Natural killer cell (primary cell): ENCODE data around the gene SLC44A1. TPM values are rescaled to one million over a fixed set of nuclear protein-coding genes. Genes with fewer than 3 reads are reported as not detected.

ENCODE experiments used
- ATAC-seq, 3 donors: fragments of 150-1000 bp in 2 of 3; fragments of 200-7000 bp in 1 of 3; cut with Tn5 transposase; 1 replicate in 1 of 3; 2 replicates in 2 of 3; pipeline ENCODE4 v1.10.0; 2021; ENCODE audit warnings: mild to moderate bottlenecking in 2 of 3, moderate library complexity in 2 of 3
- DNase-seq, 2 donors: peaks; one replicate each; pipeline versions ENCODE4 v3.0.0 to v3.0.0-alpha.2; 2013 to 2021; ENCODE audit warnings: mixed read lengths in 1 of 2
- H3K27ac ChIP-seq: one replicate; pipeline ENCODE4 v1.5.1; 2013; ENCODE audit warnings: mild to moderate bottlenecking, low read length
- H3K27me3 ChIP-seq: one replicate; pipeline ENCODE4 v1.6.1; 2013; ENCODE audit warnings: low read length; ENCODE audit not compliant: control insufficient read depth, insufficient read depth
- H3K36me3 ChIP-seq: one replicate; pipeline ENCODE4 v1.6.1; 2013; ENCODE audit warnings: low read length; ENCODE audit not compliant: control insufficient read depth, insufficient read depth
- H3K4me1 ChIP-seq: one replicate; pipeline ENCODE4 v1.6.1; 2013; ENCODE audit warnings: low read length; ENCODE audit not compliant: control insufficient read depth, insufficient read depth
- H3K4me3 ChIP-seq: one replicate; pipeline ENCODE4 v1.5.1; 2013; ENCODE audit warnings: low read length
- H3K9me3 ChIP-seq: one replicate; pipeline ENCODE4 v1.6.1; 2013; ENCODE audit warnings: low read length; ENCODE audit not compliant: control insufficient read depth, insufficient read depth
- H3K27ac Mint-ChIP-seq, 2 donors: one replicate each; pipeline ENCODE4 v1.8.0; 2022; ENCODE audit warnings: mild to moderate bottlenecking in 2 of 2, mixed read lengths in 2 of 2, moderate library complexity in 1 of 2
- H3K27me3 Mint-ChIP-seq, 2 donors: one replicate each; pipeline ENCODE4 v1.8.0; 2022; ENCODE audit warnings: low read depth in 2 of 2, mixed read lengths in 2 of 2
- H3K36me3 Mint-ChIP-seq: one replicate; pipeline ENCODE4 v1.8.0; 2022; ENCODE audit warnings: mixed read lengths
- H3K4me1 Mint-ChIP-seq, 2 donors: one replicate each; pipeline ENCODE4 v1.8.0; 2022; ENCODE audit warnings: mixed read lengths in 2 of 2
- H3K4me3 Mint-ChIP-seq: one replicate; pipeline ENCODE4 v1.8.0; 2022; ENCODE audit warnings: mild to moderate bottlenecking, moderate library complexity, mixed read lengths
- H3K9me3 Mint-ChIP-seq, 2 donors: one replicate each; pipeline ENCODE4 v1.8.0; 2022; ENCODE audit warnings: mixed read lengths in 2 of 2
- CTCF ChIP-seq: fragments of 200-600 bp; IDR thresholded peaks from one replicate; pipeline ENCODE4 v1.8.0; 2022; ENCODE audit warnings: antibody characterized with exemption
- WGBS: methylation state at CpG from one replicate; pipeline ENCODE4 v1.1.7; 2013; ENCODE audit warnings: missing lambda C conversion rate; ENCODE audit not compliant: insufficient coverage; 5-methylcytosine and 5-hydroxymethylcytosine counted together
- intact Hi-C: fragments of 100-400 bp; cut with micrococcal nuclease; formaldehyde crosslinking; loops from one replicate; pipeline ENCODE4 v1.14.2; 2022
- total RNA-seq, 4 donors: library from RNA; stranded (reverse); fragments of 120-200 nt in 1 of 4; gene quantifications; one replicate each; pipeline versions ENCODE4 v1.2.3 to v1.2.4, GENCODE V29; 2013 to 2022

Gene SLC44A1
- total RNA-seq, 3 donors from 2014 or later (not counting 1 experiment from before 2014, with no cell fraction given): 7.1 to 8.3 (median 7.9) TPM

- H3K27me3 Mint-ChIP-seq: no peaks in the 10 kb centered on the region
- peaks cover 0 to 5% of the 10 kb centered on the region in 2 donors for H3K4me1 Mint-ChIP-seq
- WGBS: 100% methylated on average over 1 of the region's 1 CpG
- no peak for TF ChIP-seq CTCF
- H3K4me3 Mint-ChIP-seq: no peak overlapping the region
- no peaks in the 10 kb centered on the region for H3K9me3 Mint-ChIP-seq
- H3K9me3 ChIP-seq: no peaks in the 10 kb centered on the region
- ATAC-seq (no peak), DNase-seq (no peak)
- no peaks in the 10 kb centered on the region for H3K4me1 ChIP-seq
- H3K27me3 ChIP-seq: no peaks in the 10 kb centered on the region
- H3K36me3 ChIP-seq: peaks cover 5% of the 10 kb centered on the region
- H3K36me3 Mint-ChIP-seq: no peaks in the 10 kb centered on the region
- H3K4me3 ChIP-seq: no peak overlapping the region
- H3K27ac ChIP-seq: no peak overlapping the region
- intact Hi-C loops: no loop called here
- H3K27ac Mint-ChIP-seq: no peak overlapping the region
These were observed 89.4 kb downstream of the SLC44A1 start for GRCh38 chr9:105333811-105334210.

- Mint-ChIP-seq H3K27me3 (no peaks in the 10 kb centered on the region), H3K9me3 (no peaks in the 10 kb centered on the region), H3K4me1 (peaks cover 5 to 7% of the 10 kb centered on the region in 2 donors), H3K27ac (no peak overlapping the region), H3K36me3 (no peaks in the 10 kb centered on the region), H3K4me3 (no peak overlapping the region)
- no peak overlapping the region for H3K4me3 ChIP-seq
- 86% methylated on average over 1 of the region's 2 CpGs for WGBS
- H3K4me1 ChIP-seq: no peaks in the 10 kb centered on the region
- peaks cover 5% of the 10 kb centered on the region for H3K36me3 ChIP-seq
- no peak overlapping the region for H3K27ac ChIP-seq
- H3K9me3 ChIP-seq: no peaks in the 10 kb centered on the region
- no peak for DNase-seq
- no peak for ATAC-seq
- no peaks in the 10 kb centered on the region for H3K27me3 ChIP-seq
- no peak for TF ChIP-seq CTCF
- intact Hi-C loops: no loop called here
These were observed 93.9 kb downstream of the SLC44A1 start for GRCh38 chr9:105338308-105338707.

DNA sequence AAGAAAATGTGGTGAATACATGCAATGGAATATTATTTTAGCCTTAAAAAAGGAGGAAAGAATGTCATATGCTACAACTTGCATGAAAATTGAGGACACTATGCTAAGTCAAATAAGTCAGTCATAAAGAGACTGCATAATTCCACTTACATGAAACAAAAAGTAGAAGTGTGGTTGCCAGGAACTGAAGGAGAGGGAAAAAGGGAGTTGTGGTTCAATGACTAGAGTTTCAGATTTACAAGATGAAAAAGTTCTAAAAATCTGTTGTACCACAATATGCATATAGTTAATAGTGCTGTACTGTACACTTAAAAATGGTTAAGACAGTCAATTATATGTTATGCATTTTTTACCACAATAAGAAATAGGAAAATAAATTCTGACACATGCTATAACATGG, 95.4 kb downstream of the SLC44A1 start:
- Histone ChIP-seq H3K27me3 (no peaks in the 10 kb centered on the region), H3K9me3 (no peaks in the 10 kb centered on the region), H3K4me3 (no peak overlapping the region), H3K4me1 (no peaks in the 10 kb centered on the region), H3K36me3 (peaks cover 5% of the 10 kb centered on the region), H3K27ac (no peak overlapping the region)
- Mint-ChIP-seq H3K4me1 (peaks cover 5 to 7% of the 10 kb centered on the region in 2 donors), H3K27ac (no peak overlapping the region), H3K4me3 (no peak overlapping the region), H3K27me3 (no peaks in the 10 kb centered on the region), H3K36me3 (no peaks in the 10 kb centered on the region), H3K9me3 (no peaks in the 10 kb centered on the region)
- ATAC-seq: no peak
- intact Hi-C loops: no loop called here
- no peak for TF ChIP-seq CTCF
- no peak for DNase-seq

DNA sequence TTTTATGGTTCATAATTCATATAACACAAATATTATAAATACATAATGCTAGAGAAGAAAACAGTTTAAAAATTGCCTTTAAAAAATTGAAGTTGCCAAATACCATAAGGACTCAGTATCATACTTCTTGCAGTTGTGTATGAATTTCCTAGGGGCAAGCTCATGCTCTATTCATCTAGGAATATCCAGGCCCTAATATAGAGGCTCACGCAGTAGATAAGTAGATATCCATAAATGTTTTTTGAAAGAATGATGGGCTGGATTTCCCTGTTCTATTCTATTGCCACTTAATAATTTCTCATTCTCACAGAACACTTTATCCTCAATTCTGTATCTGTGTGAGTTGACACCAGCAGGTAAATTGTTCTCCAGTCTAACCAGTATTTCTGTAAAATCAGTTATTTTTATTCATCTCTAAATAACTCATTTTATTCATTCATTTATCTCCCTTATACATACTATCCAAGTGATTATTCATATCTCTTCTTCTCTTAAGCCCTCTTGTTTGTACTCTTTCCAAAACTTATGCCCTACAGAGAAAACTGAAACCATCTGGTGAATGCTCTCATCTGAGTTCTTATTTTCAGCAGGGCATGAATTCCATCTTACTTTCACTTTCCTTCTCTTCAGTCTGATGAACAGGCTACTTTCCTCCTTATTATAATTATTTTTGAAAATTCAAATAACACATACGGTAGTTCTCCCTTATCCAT, 97.1 kb downstream of the SLC44A1 start:
- Histone ChIP-seq H3K4me3 (peak overlapping the region; percentile 12), H3K27me3 (no peaks in the 10 kb centered on the region), H3K27ac (no peak overlapping the region), H3K9me3 (no peaks in the 10 kb centered on the region), H3K4me1 (no peaks in the 10 kb centered on the region), H3K36me3 (peaks cover 3% of the 10 kb centered on the region)
- TF ChIP-seq CTCF: no peak
- Mint-ChIP-seq H3K4me3 (peak overlapping the region; percentile 71), H3K9me3 (no peaks in the 10 kb centered on the region), H3K27me3 (no peaks in the 10 kb centered on the region), H3K27ac (peak overlapping the region; percentile 12 to 19), H3K36me3 (no peaks in the 10 kb centered on the region), H3K4me1 (peaks cover 5 to 7% of the 10 kb centered on the region in 2 donors)
- WGBS: no CpG with 5 or more reads among the region's 2 CpGs
- DNase-seq (peak in 1 of 2 donors; percentile 6), ATAC-seq (peak in 2 of 3 donors; percentile 29 to 64)
- intact Hi-C loops: no loop called here
